ENCODE data around the gene MMP3.

Gene MMP3

GRCh38 chr11:102843489-102843888, at the start of gene MMP3:
TSS of gene MMP3 (minus strand) at chr11:102843609. CDS start at chr11:102843546, 63 bp downstream.
- Histone ChIP-seq H3K4me3 (ENCODE audit: severe bottlenecking) (no peak within 1 kb of the TSS), H3K36me3 (ENCODE audit: low read depth) (no peaks in the 10 kb centered on the region), H3K27ac (ENCODE audit: poor library complexity, severe bottlenecking) (peak within 1 kb of the TSS; percentile 54), H3K9me3 (ENCODE audit: severe bottlenecking) (no peaks in the 10 kb centered on the region), H3K27me3 (ENCODE audit: insufficient read depth, poor library complexity, severe bottlenecking) (no peaks in the 10 kb centered on the region), H3K4me1 (ENCODE audit: insufficient read depth, poor library complexity, severe bottlenecking) (peaks cover 21% of the 10 kb centered on the region)
- no peak for DNase-seq (ENCODE audit: low spot score)
- TF ChIP-seq CTCF (IDR thresholded peaks at IDR 0.05; ENCODE audit: poor library complexity, severe bottlenecking): no peak
- peak; percentile 78 for ATAC-seq (ENCODE audit: low read depth)

DNA sequence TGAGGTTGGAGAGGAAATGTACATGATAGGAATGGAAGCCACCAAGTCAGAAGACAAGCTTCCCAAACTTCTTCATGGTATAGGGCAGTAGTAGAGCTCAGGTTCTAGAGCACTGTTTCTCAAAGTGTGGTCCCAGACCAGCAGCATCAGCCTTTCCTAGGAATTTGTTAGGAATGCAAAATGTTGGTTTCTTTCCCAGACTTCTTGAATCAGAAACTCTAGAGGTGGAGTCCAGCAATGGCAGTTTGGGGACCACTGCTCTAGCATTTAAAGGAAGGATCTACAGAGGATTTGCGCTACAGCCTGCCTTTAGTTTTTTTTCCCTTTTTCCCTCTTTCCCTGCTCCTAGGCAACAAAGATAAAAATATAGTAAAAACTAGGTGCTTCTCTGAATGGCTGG, 48.3 kb upstream of the MMP3 start:
- no peaks in the 10 kb centered on the region for H3K36me3 ChIP-seq (ENCODE audit: low read depth)
- no peaks in the 10 kb centered on the region for H3K4me1 ChIP-seq (ENCODE audit: insufficient read depth, poor library complexity, severe bottlenecking)
- DNase-seq (ENCODE audit: low spot score) (no peak), ATAC-seq (ENCODE audit: low read depth) (no peak)
- TF ChIP-seq CTCF (IDR thresholded peaks at IDR 0.05; ENCODE audit: poor library complexity, severe bottlenecking): no peak
- no peaks in the 10 kb centered on the region for H3K27me3 ChIP-seq (ENCODE audit: insufficient read depth, poor library complexity, severe bottlenecking)
- H3K9me3 ChIP-seq (ENCODE audit: severe bottlenecking): no peaks in the 10 kb centered on the region
- no peak overlapping the region for H3K4me3 ChIP-seq (ENCODE audit: severe bottlenecking)
- no peak overlapping the region for H3K27ac ChIP-seq (ENCODE audit: poor library complexity, severe bottlenecking)

DNA sequence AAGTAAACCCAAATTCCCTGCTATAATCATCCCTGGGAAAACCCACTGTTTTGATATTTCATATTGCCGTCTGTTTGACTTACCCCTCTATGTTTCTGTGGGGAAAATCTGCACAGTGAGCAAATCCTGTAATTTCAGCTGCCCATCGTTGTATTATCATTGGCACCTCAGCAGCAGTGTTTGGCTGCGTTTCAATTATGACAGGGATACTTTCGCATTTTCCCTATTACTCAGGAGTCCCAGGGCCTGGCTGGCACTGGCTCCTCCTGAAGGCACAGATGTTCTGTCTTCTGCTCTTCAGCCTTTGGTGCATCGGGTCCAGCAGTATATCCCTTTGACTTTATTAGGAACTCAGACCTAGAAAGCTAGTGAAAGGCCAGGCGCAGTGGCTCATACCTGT, 43.6 kb upstream of the MMP3 start:
- TF ChIP-seq CTCF (IDR thresholded peaks at IDR 0.05; ENCODE audit: poor library complexity, severe bottlenecking): no peak
- no peak overlapping the region for H3K27ac ChIP-seq (ENCODE audit: poor library complexity, severe bottlenecking)
- no peaks in the 10 kb centered on the region for H3K4me1 ChIP-seq (ENCODE audit: insufficient read depth, poor library complexity, severe bottlenecking)
- DNase-seq (ENCODE audit: low spot score) (no peak), ATAC-seq (ENCODE audit: low read depth) (peak; percentile 44; the same call in 1 of the 3 replicates)
- no peaks in the 10 kb centered on the region for H3K36me3 ChIP-seq (ENCODE audit: low read depth)
- H3K9me3 ChIP-seq (ENCODE audit: severe bottlenecking): no peaks in the 10 kb centered on the region
- no peak overlapping the region for H3K4me3 ChIP-seq (ENCODE audit: severe bottlenecking)
- H3K27me3 ChIP-seq (ENCODE audit: insufficient read depth, poor library complexity, severe bottlenecking): no peaks in the 10 kb centered on the region

DNA sequence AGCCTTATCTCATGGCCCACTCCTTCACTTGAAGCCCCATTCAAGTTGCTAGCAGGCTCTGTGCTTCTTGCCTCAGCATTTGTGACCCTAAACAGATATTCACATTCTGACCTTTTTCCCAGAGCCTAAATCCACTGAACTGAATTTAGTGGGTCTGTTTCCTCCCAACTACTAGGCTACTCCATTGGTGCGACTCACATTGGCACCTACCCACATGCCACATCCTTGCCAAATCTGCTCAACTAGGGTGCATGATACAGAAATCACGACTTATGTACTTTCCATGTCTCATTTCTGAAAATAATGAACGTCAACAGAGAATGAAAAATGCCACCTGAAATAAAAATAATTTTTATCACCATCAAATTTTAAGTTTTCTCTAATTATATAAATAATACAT, 39.7 kb upstream of the MMP3 start:
- Histone ChIP-seq H3K36me3 (ENCODE audit: low read depth) (no peaks in the 10 kb centered on the region), H3K4me3 (ENCODE audit: severe bottlenecking) (no peak overlapping the region), H3K9me3 (ENCODE audit: severe bottlenecking) (no peaks in the 10 kb centered on the region), H3K4me1 (ENCODE audit: insufficient read depth, poor library complexity, severe bottlenecking) (no peaks in the 10 kb centered on the region), H3K27ac (ENCODE audit: poor library complexity, severe bottlenecking) (no peak overlapping the region), H3K27me3 (ENCODE audit: insufficient read depth, poor library complexity, severe bottlenecking) (no peaks in the 10 kb centered on the region)
- DNase-seq (ENCODE audit: low spot score) (no peak), ATAC-seq (ENCODE audit: low read depth) (no peak)
- no peak for TF ChIP-seq CTCF (IDR thresholded peaks at IDR 0.05; ENCODE audit: poor library complexity, severe bottlenecking)

GRCh38 chr11:102882389-102883024, 39.1 kb upstream of the MMP3 start:
- TF ChIP-seq CTCF (IDR thresholded peaks at IDR 0.05; ENCODE audit: poor library complexity, severe bottlenecking): no peak
- Histone ChIP-seq H3K4me1 (ENCODE audit: insufficient read depth, poor library complexity, severe bottlenecking) (no peaks in the 10 kb centered on the region), H3K36me3 (ENCODE audit: low read depth) (no peaks in the 10 kb centered on the region), H3K27ac (ENCODE audit: poor library complexity, severe bottlenecking) (no peak overlapping the region), H3K9me3 (ENCODE audit: severe bottlenecking) (no peaks in the 10 kb centered on the region), H3K4me3 (ENCODE audit: severe bottlenecking) (no peak overlapping the region), H3K27me3 (ENCODE audit: insufficient read depth, poor library complexity, severe bottlenecking) (no peaks in the 10 kb centered on the region)
- DNase-seq (ENCODE audit: low spot score) (no peak), ATAC-seq (ENCODE audit: low read depth) (no peak)
